ENCODE measurements around the gene MYOZ3. TPM values are rescaled to one million over a fixed set of nuclear protein-coding genes. Genes with fewer than 3 reads are reported as not detected.

The MYOZ3 gene
- total and polyA plus RNA-seq, 2 donors (not counting 1 experiment from before 2014, with no cell fraction given) = 0.04 TPM; not detected in 1

- peaks cover 0 to 4% of the 10 kb centered on the region in 2 experiments for H3K36me3 ChIP-seq (replicated peaks in 1 of 2; ENCODE audit: control extremely low read depth in 1 of 2, control insufficient read depth in 1 of 2, extremely low read depth in 1 of 2, insufficient read depth in 2 of 2, low read length in 1 of 2)
- peaks cover 0 to 4% (median 0%) of the 10 kb centered on the region in 3 donors for H3K9me3 ChIP-seq (ENCODE audit: control extremely low read depth in 1 of 3, control insufficient read depth in 2 of 3, insufficient read depth in 1 of 3, low read length in 2 of 3)
- H3K4me1 ChIP-seq (ENCODE audit: control insufficient read depth in 2 of 2, insufficient read depth in 2 of 2, low read length in 2 of 2) = peaks cover 14 to 19% of the 10 kb centered on the region in 2 donors
- H2AFZ ChIP-seq (ENCODE audit: insufficient read depth, low read depth, low read length, poor library complexity, severe bottlenecking) = no peak overlapping the region
- no peak for DNase-seq
- no peak for ATAC-seq (ENCODE audit: low read depth)
- Mint-ChIP-seq H3K4me3 (no peak overlapping the region), H3K27ac (no peak overlapping the region), H3K27me3 (peaks cover 24% of the 10 kb centered on the region), H3K4me1 (peaks cover 15% of the 10 kb centered on the region), H3K9me3 (ENCODE audit: insufficient read depth) (no peaks in the 10 kb centered on the region)
- H3K4me3 ChIP-seq (ENCODE audit: control extremely low read depth in 1 of 5, extremely low read depth in 1 of 5, insufficient read depth in 1 of 5, low read depth in 2 of 5, low read length in 4 of 5) = no peak overlapping the region
- H3K27ac ChIP-seq (ENCODE audit: low read length in 2 of 2) = no peak overlapping the region
- intact Hi-C loops (cut with micrococcal nuclease) = no loop called here
- H3K79me2 ChIP-seq (ENCODE audit: control insufficient read depth, insufficient read depth, low read length) = no peaks in the 10 kb centered on the region
- no peaks in the 10 kb centered on the region for H4K20me1 ChIP-seq (ENCODE audit: control insufficient read depth, insufficient read depth, low read length, poor library complexity, severe bottlenecking)
- H3K4me2 ChIP-seq (replicated peaks; ENCODE audit: low read depth, low read length, poor library complexity, severe bottlenecking) = no peak overlapping the region
- TF ChIP-seq EZH2 (IDR thresholded peaks at IDR 0.05; ENCODE audit: borderline replicate concordance, insufficient read depth, low read depth, low read length, poor library complexity, severe bottlenecking) = no peak
- TF ChIP-seq, protein P1, sequence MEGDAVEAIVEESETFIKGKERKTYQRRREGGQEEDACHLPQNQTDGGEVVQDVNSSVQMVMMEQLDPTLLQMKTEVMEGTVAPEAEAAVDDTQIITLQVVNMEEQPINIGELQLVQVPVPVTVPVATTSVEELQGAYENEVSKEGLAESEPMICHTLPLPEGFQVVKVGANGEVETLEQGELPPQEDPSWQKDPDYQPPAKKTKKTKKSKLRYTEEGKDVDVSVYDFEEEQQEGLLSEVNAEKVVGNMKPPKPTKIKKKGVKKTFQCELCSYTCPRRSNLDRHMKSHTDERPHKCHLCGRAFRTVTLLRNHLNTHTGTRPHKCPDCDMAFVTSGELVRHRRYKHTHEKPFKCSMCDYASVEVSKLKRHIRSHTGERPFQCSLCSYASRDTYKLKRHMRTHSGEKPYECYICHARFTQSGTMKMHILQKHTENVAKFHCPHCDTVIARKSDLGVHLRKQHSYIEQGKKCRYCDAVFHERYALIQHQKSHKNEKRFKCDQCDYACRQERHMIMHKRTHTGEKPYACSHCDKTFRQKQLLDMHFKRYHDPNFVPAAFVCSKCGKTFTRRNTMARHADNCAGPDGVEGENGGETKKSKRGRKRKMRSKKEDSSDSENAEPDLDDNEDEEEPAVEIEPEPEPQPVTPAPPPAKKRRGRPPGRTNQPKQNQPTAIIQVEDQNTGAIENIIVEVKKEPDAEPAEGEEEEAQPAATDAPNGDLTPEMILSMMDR (IDR thresholded peaks at IDR 0.05) = no peak
- POLR2A ChIA-PET = no interaction called here
- H3K9ac ChIP-seq (ENCODE audit: low read length) = no peak overlapping the region
- CTCF ChIA-PET = interaction anchor here (1.7 kb wide), 1 partner anchor 112 kb away, joined by 4 read pairs; no protein-coding TSS in a partner anchor
- WGBS (ENCODE audit: insufficient coverage) = 79% methylated on average over 4 of the region's 4 CpGs
- H3K27me3 ChIP-seq (replicated peaks in 1 of 4; ENCODE audit: control extremely low read depth in 1 of 4, control insufficient read depth in 3 of 4, insufficient read depth in 4 of 4, low read length in 3 of 4) = peaks cover 0 to 35% (median 19%) of the 10 kb centered on the region in 4 experiments
Observed at GRCh38 chr5:150674341-150674821, 13.3 kb downstream of the MYOZ3 start.

- no peak for ATAC-seq (ENCODE audit: low read depth)
- Histone ChIP-seq H3K9me3 (ENCODE audit: control extremely low read depth in 1 of 3, control insufficient read depth in 2 of 3, insufficient read depth in 1 of 3, low read length in 2 of 3) (peaks cover 0 to 4% (median 0%) of the 10 kb centered on the region in 3 donors), H2AFZ (ENCODE audit: insufficient read depth, low read depth, low read length, poor library complexity, severe bottlenecking) (no peak overlapping the region), H3K9ac (ENCODE audit: low read length) (no peak overlapping the region), H3K4me1 (ENCODE audit: control insufficient read depth in 2 of 2, insufficient read depth in 2 of 2, low read length in 2 of 2) (peaks cover 14 to 19% of the 10 kb centered on the region in 2 donors), H3K4me3 (ENCODE audit: control extremely low read depth in 1 of 5, extremely low read depth in 1 of 5, insufficient read depth in 1 of 5, low read depth in 2 of 5, low read length in 4 of 5) (no peak overlapping the region), H3K79me2 (ENCODE audit: control insufficient read depth, insufficient read depth, low read length) (no peaks in the 10 kb centered on the region), H3K4me2 (replicated peaks; ENCODE audit: low read depth, low read length, poor library complexity, severe bottlenecking) (no peak overlapping the region), H4K20me1 (ENCODE audit: control insufficient read depth, insufficient read depth, low read length, poor library complexity, severe bottlenecking) (no peaks in the 10 kb centered on the region), H3K27me3 (replicated peaks in 1 of 4; ENCODE audit: control extremely low read depth in 1 of 4, control insufficient read depth in 3 of 4, insufficient read depth in 4 of 4, low read length in 3 of 4) (peaks cover 0 to 29% (median 18%) of the 10 kb centered on the region in 4 experiments), H3K27ac (ENCODE audit: low read length in 2 of 2) (no peak overlapping the region), H3K36me3 (replicated peaks in 1 of 2; ENCODE audit: control extremely low read depth in 1 of 2, control insufficient read depth in 1 of 2, extremely low read depth in 1 of 2, insufficient read depth in 2 of 2, low read length in 1 of 2) (peaks cover 0 to 4% of the 10 kb centered on the region in 2 experiments)
- intact Hi-C loops (cut with micrococcal nuclease) = no loop called here
- H3K27ac Mint-ChIP-seq = no peak overlapping the region
- no peak for DNase-seq
- ChIA-PET CTCF (interaction anchor here (1.0 kb wide), 1 partner anchor 26 kb away, joined by 3 read pairs; the partner anchor contains the start of gene RBM22), POLR2A (interaction anchor here (0.5 kb wide), 1 partner anchor 257 kb away, joined by 4 read pairs; no protein-coding TSS in a partner anchor)
- peaks cover 15% of the 10 kb centered on the region for H3K4me1 Mint-ChIP-seq
- H3K4me3 Mint-ChIP-seq = no peak overlapping the region
- TF ChIP-seq, protein P1 (IDR thresholded peaks at IDR 0.05) = no peak
- no peak for TF ChIP-seq EZH2 (IDR thresholded peaks at IDR 0.05; ENCODE audit: borderline replicate concordance, insufficient read depth, low read depth, low read length, poor library complexity, severe bottlenecking)
- H3K27me3 Mint-ChIP-seq = peaks cover 19% of the 10 kb centered on the region
- no peaks in the 10 kb centered on the region for H3K9me3 Mint-ChIP-seq (ENCODE audit: insufficient read depth)
- 100% methylated on average over 3 of the region's 6 CpGs for WGBS (ENCODE audit: insufficient coverage)
Observed at GRCh38 chr5:150675069-150675468, 14.0 kb downstream of the MYOZ3 start.

All from B cell (primary cell).